Neural progenitor cell (in vitro differentiated cells): Measurements from ENCODE around the gene KIF12. TPM values are rescaled to one million over a fixed set of nuclear protein-coding genes. Genes with fewer than 3 reads are reported as not detected.
"Not testable (repeated sequence)": the region's sequence is repeated elsewhere in the genome, so short reads cannot be mapped to it uniquely, and the experiment has no call there.

Experiments used
- DNase-seq: peaks from one replicate; pipeline ENCODE4 v3.0.0-alpha.2; 2016; ENCODE audit warnings: low spot score
- H2AFZ ChIP-seq: fragments of 200-600 bp; sonication (generic); replicated peaks from 2 replicates; pipeline ENCODE4 v1.6.1; 2016; ENCODE audit warnings: antibody characterized with exemption
- H3F3A ChIP-seq: fragments of 200-600 bp; sonication (generic); 2 replicates; pipeline ENCODE4 v1.6.1; 2016; ENCODE audit warnings: antibody characterized with exemption, low read depth
- H3K27ac ChIP-seq: fragments of 200-600 bp; sonication (generic); 2 replicates; pipeline ENCODE4 v1.5.1; 2016; ENCODE audit warnings: mild to moderate bottlenecking
- H3K27me3 ChIP-seq: fragments of 200-600 bp; sonication (generic); 2 replicates; pipeline ENCODE4 v1.6.1; 2016; ENCODE audit warnings: mild to moderate bottlenecking, moderate library complexity
- H3K36me3 ChIP-seq: fragments of 200-600 bp; sonication (generic); 2 replicates; pipeline ENCODE4 v1.5.1; 2016
- H3K4me1 ChIP-seq: fragments of 200-600 bp; sonication (generic); 2 replicates; pipeline ENCODE4 v1.6.1; 2016; ENCODE audit warnings: mixed run types
- H3K4me2 ChIP-seq: fragments of 200-600 bp; sonication (generic); 2 replicates; pipeline ENCODE4 v1.6.1; 2016
- H3K4me3 ChIP-seq: fragments of 200-600 bp; sonication (generic); 2 replicates; pipeline ENCODE4 v1.5.1; 2016
- H3K79me2 ChIP-seq: fragments of 200-600 bp; sonication (generic); 2 replicates; pipeline ENCODE4 v1.6.1; 2016; ENCODE audit warnings: low read depth
- H3K9ac ChIP-seq: fragments of 200-600 bp; sonication (generic); 2 replicates; pipeline ENCODE4 v1.6.1; 2016
- H3K9me3 ChIP-seq: fragments of 200-600 bp; sonication (generic); 2 replicates; pipeline ENCODE4 v1.5.1; 2016; ENCODE audit warnings: low read depth
- H4K20me1 ChIP-seq: fragments of 200-600 bp; sonication (generic); 2 replicates; pipeline ENCODE4 v1.6.1; 2016; ENCODE audit warnings: low read depth
- H3K27ac Mint-ChIP-seq: 3 replicates; pipeline ENCODE4 v1.8.0; 2021; ENCODE audit warnings: mixed read lengths
- H3K27me3 Mint-ChIP-seq: 2 replicates; pipeline ENCODE4 v1.8.0; 2022; ENCODE audit warnings: low read depth, mild to moderate bottlenecking, inconsistent platforms, moderate library complexity, mixed read lengths; ENCODE audit not compliant: insufficient read depth
- H3K36me3 Mint-ChIP-seq: 3 replicates; pipeline ENCODE4 v1.8.0; 2021; ENCODE audit warnings: mixed read lengths
- H3K4me1 Mint-ChIP-seq: 3 replicates; pipeline ENCODE4 v1.8.0; 2021; ENCODE audit warnings: mixed read lengths
- H3K4me3 Mint-ChIP-seq: 3 replicates; pipeline ENCODE4 v1.8.0; 2021; ENCODE audit warnings: mild to moderate bottlenecking, moderate library complexity, mixed read lengths
- H3K9me3 Mint-ChIP-seq: 3 replicates; pipeline ENCODE4 v1.8.0; 2020; ENCODE audit warnings: mixed read lengths
- CTCF ChIP-seq: fragments of 200-600 bp; sonication (generic); IDR thresholded peaks from 2 replicates; pipeline ENCODE4 v1.5.1; 2017; ENCODE audit warnings: antibody characterized with exemption, mild to moderate bottlenecking
- EZH2 ChIP-seq: fragments of 200-600 bp; sonication (generic); IDR thresholded peaks from 2 replicates; pipeline ENCODE4 v1.6.1; 2017; ENCODE audit warnings: antibody characterized with exemption, mild to moderate bottlenecking, moderate library complexity
- EZH2phosphoT487 ChIP-seq: fragments of 200-600 bp; sonication (generic); IDR thresholded peaks from 2 replicates; pipeline ENCODE4 v1.6.1; 2017; ENCODE audit warnings: antibody characterized with exemption
- total RNA-seq: library from RNA; depleted of rRNA; stranded (reverse); fragments of >200 nt; gene quantifications from 2 replicates; pipeline ENCODE4 v1.2.3, GENCODE V29; 2015; ENCODE audit warnings: low replicate concordance

The KIF12 gene
- total RNA-seq, 1 donor from 2014 or later, result 0.56 TPM

- H3K4me1 ChIP-seq, result no peaks in the 10 kb centered on the region
- H3K79me2 ChIP-seq, result no peaks in the 10 kb centered on the region
- H3K36me3 ChIP-seq, result no peaks in the 10 kb centered on the region
- peaks cover 6% of the 10 kb centered on the region for H3K27me3 Mint-ChIP-seq
- H3K4me3 ChIP-seq, result no peak overlapping the region
- H3K27me3 ChIP-seq, result no peaks in the 10 kb centered on the region
- no peaks in the 10 kb centered on the region for H4K20me1 ChIP-seq
- no peak overlapping the region for H2AFZ ChIP-seq
- no peak for DNase-seq
- no peak overlapping the region for H3K4me3 Mint-ChIP-seq
- H3K27ac Mint-ChIP-seq, result no peak overlapping the region
- TF ChIP-seq EZH2 (no peak), EZH2phosphoT487 (no peak), CTCF (no peak)
- peaks cover 1% of the 10 kb centered on the region for H3K9me3 Mint-ChIP-seq
- no peak overlapping the region for H3K4me2 ChIP-seq
- no peaks in the 10 kb centered on the region for H3K4me1 Mint-ChIP-seq
- no peaks in the 10 kb centered on the region for H3F3A ChIP-seq
- H3K9me3 ChIP-seq, result no peaks in the 10 kb centered on the region
- no peak overlapping the region for H3K27ac ChIP-seq
- H3K9ac ChIP-seq, result no peak overlapping the region
- no peaks in the 10 kb centered on the region for H3K36me3 Mint-ChIP-seq
These were observed 33.4 kb upstream of the KIF12 start for GRCh38 chr9:114132550-114132918.

- H3K9me3 Mint-ChIP-seq, result no peaks in the 10 kb centered on the region
- no peak overlapping the region for H3K27ac Mint-ChIP-seq
- no peak for DNase-seq
- no peak overlapping the region for H3K4me3 Mint-ChIP-seq
- no peaks in the 10 kb centered on the region for H3K36me3 ChIP-seq
- H3K4me1 ChIP-seq, result no peaks in the 10 kb centered on the region
- H3K4me2 ChIP-seq, result no peak overlapping the region
- no peaks in the 10 kb centered on the region for H4K20me1 ChIP-seq
- peaks cover 6% of the 10 kb centered on the region for H3K27me3 Mint-ChIP-seq
- no peak overlapping the region for H2AFZ ChIP-seq
- no peak overlapping the region for H3K27ac ChIP-seq
- H3K36me3 Mint-ChIP-seq, result no peaks in the 10 kb centered on the region
- H3K4me1 Mint-ChIP-seq, result no peaks in the 10 kb centered on the region
- H3K9me3 ChIP-seq, result no peaks in the 10 kb centered on the region
- no peak for TF ChIP-seq EZH2
- no peak for TF ChIP-seq CTCF
- TF ChIP-seq EZH2phosphoT487, result no peak
- no peaks in the 10 kb centered on the region for H3K27me3 ChIP-seq
- no peak overlapping the region for H3K9ac ChIP-seq
- no peak overlapping the region for H3K4me3 ChIP-seq
- no peaks in the 10 kb centered on the region for H3F3A ChIP-seq
- no peaks in the 10 kb centered on the region for H3K79me2 ChIP-seq
These were observed 32.9 kb upstream of the KIF12 start for GRCh38 chr9:114131808-114132549.

GRCh38 chr9:114130624-114131277 lies 31.7 kb upstream of the KIF12 start:
- no peaks in the 10 kb centered on the region for H3K79me2 ChIP-seq
- no peaks in the 10 kb centered on the region for H3K36me3 ChIP-seq
- TF ChIP-seq EZH2phosphoT487 (no peak), EZH2 (no peak)
- no peaks in the 10 kb centered on the region for H3K4me1 ChIP-seq
- DNase-seq, result no peak
- no peak overlapping the region for H3K9ac ChIP-seq
- Mint-ChIP-seq H3K9me3 (no peaks in the 10 kb centered on the region), H3K27ac (no peak overlapping the region), H3K27me3 (peaks cover 7% of the 10 kb centered on the region), H3K4me1 (no peaks in the 10 kb centered on the region), H3K36me3 (no peaks in the 10 kb centered on the region), H3K4me3 (no peak overlapping the region)
- H3F3A ChIP-seq, result no peaks in the 10 kb centered on the region
- H3K27ac ChIP-seq, result no peak overlapping the region
- H3K4me3 ChIP-seq, result no peak overlapping the region
- H2AFZ ChIP-seq, result no peak overlapping the region
- no peaks in the 10 kb centered on the region for H3K27me3 ChIP-seq
- no peaks in the 10 kb centered on the region for H3K9me3 ChIP-seq
- no peaks in the 10 kb centered on the region for H4K20me1 ChIP-seq
- H3K4me2 ChIP-seq, result no peak overlapping the region

- Histone ChIP-seq H3K4me2 (no peak overlapping the region), H3K27me3 (no peaks in the 10 kb centered on the region), H3K4me3 (no peak overlapping the region), H3K27ac (no peak overlapping the region), H3K79me2 (no peaks in the 10 kb centered on the region), H4K20me1 (no peaks in the 10 kb centered on the region), H3K4me1 (peaks cover 5% of the 10 kb centered on the region), H3K9me3 (no peaks in the 10 kb centered on the region), H3K36me3 (no peaks in the 10 kb centered on the region), H2AFZ (no peak overlapping the region), H3F3A (no peaks in the 10 kb centered on the region), H3K9ac (no peak overlapping the region)
- Mint-ChIP-seq H3K4me1 (no peaks in the 10 kb centered on the region), H3K27ac (no peak overlapping the region), H3K9me3 (no peaks in the 10 kb centered on the region), H3K36me3 (no peaks in the 10 kb centered on the region), H3K27me3 (peaks cover 6% of the 10 kb centered on the region), H3K4me3 (no peak overlapping the region)
- no peak for DNase-seq
- TF ChIP-seq EZH2, result no peak
- no peak for TF ChIP-seq CTCF
- TF ChIP-seq EZH2phosphoT487, result no peak
These were observed 31.0 kb upstream of the KIF12 start for GRCh38 chr9:114130141-114130540.

GRCh38 chr9:114128759-114129158 lies 29.7 kb upstream of the KIF12 start:
- H3K36me3 ChIP-seq, H3K36me3 Mint-ChIP-seq, H3K4me3 Mint-ChIP-seq, H3F3A ChIP-seq, H3K27ac ChIP-seq, H3K9me3 Mint-ChIP-seq, H4K20me1 ChIP-seq, H3K4me3 ChIP-seq, H3K79me2 ChIP-seq, H3K4me2 ChIP-seq, H3K4me1 Mint-ChIP-seq, DNase-seq, H2AFZ ChIP-seq, H3K9me3 ChIP-seq, H3K27me3 ChIP-seq, H3K27ac Mint-ChIP-seq, H3K27me3 Mint-ChIP-seq, H3K9ac ChIP-seq: not testable (repeated sequence)
- peaks cover 13% of the 10 kb centered on the region for H3K4me1 ChIP-seq
